Neural progenitor cell (in vitro differentiated cells): ENCODE results near the gene SEL1L3.

ENCODE experiments used
- CTCF ChIP-seq: fragments of 200-600 bp; sonication (generic); IDR thresholded peaks from 2 replicates; pipeline ENCODE4 v1.5.1; 2017; ENCODE audit warnings: antibody characterized with exemption, mild to moderate bottlenecking
- EZH2 ChIP-seq: fragments of 200-600 bp; sonication (generic); IDR thresholded peaks from 2 replicates; pipeline ENCODE4 v1.6.1; 2017; ENCODE audit warnings: antibody characterized with exemption, mild to moderate bottlenecking, moderate library complexity
- EZH2phosphoT487 ChIP-seq: fragments of 200-600 bp; sonication (generic); IDR thresholded peaks from 2 replicates; pipeline ENCODE4 v1.6.1; 2017; ENCODE audit warnings: antibody characterized with exemption

GRCh38 chr4:25901030-25901430, 38.2 kb upstream of the SEL1L3 start:
- TF ChIP-seq CTCF, result no peak
- TF ChIP-seq EZH2, result no peak
- no peak for TF ChIP-seq EZH2phosphoT487
